Measurements from ENCODE around the gene ATXN1. TPM values are rescaled to one million over a fixed set of nuclear protein-coding genes. Genes with fewer than 3 reads are reported as not detected.
A peak's percentile ranks its signal among the peaks of the same experiment; 100 is the strongest.

ATXN1 gene
- total RNA-seq, 4 donors from 2014 or later: 24.9 to 48.0 (median 36.8) TPM

- 72 to 74% methylated on average over 11 of the region's 11 CpGs for WGBS, 2 donors
- no peak overlapping the region for H3K27ac ChIP-seq
Measured at GRCh38 chr6:16591396-16592222, 169.7 kb downstream of the ATXN1 start.

GRCh38 chr6:16585805-16586204 lies 175.5 kb downstream of the ATXN1 start:
- Histone ChIP-seq H3K27me3 (no peaks in the 10 kb centered on the region), H3K9me3 (no peaks in the 10 kb centered on the region), H3K36me3 (peaks cover 0 to 27% (median 0%) of the 10 kb centered on the region in 3 donors), H3K4me3 (no peak overlapping the region), H3K27ac (peak overlapping the region in 1 of 4 donors; percentile 34), H3K4me1 (no peaks in the 10 kb centered on the region)
- peak in 1 of 2 donors; percentile 39 for DNase-seq (ENCODE audit: low spot score in 2 of 2)
- no peak for TF ChIP-seq CTCF (IDR thresholded peaks at IDR 0.05)
- TF ChIP-seq EP300 (IDR thresholded peaks at IDR 0.05): peak in 1 of 2 donors; percentile 46
- TF ChIP-seq POLR2A (IDR thresholded peaks at IDR 0.05): no peak
- 71 to 83% methylated on average over 6 of the region's 6 CpGs for WGBS, 2 donors

More at GRCh38 chr6:16591396-16592222, 169.7 kb downstream of the ATXN1 start:
- DNase-seq (ENCODE audit: low spot score in 2 of 2): no peak
- Histone ChIP-seq H3K4me3 (no peak overlapping the region), H3K4me1 (no peaks in the 10 kb centered on the region), H3K36me3 (no peaks in the 10 kb centered on the region), H3K27me3 (no peaks in the 10 kb centered on the region), H3K9me3 (no peaks in the 10 kb centered on the region)
- TF ChIP-seq CTCF (IDR thresholded peaks at IDR 0.05) (no peak), EP300 (IDR thresholded peaks at IDR 0.05) (no peak), POLR2A (IDR thresholded peaks at IDR 0.05) (no peak)

GRCh38 chr6:16583144-16583762 lies 178.0 kb downstream of the ATXN1 start:
- no peaks in the 10 kb centered on the region for H3K4me1 ChIP-seq
- H3K4me3 ChIP-seq: peak overlapping the region in 3 of 4 donors; percentile 7 to 16 (median 9)

GRCh38 chr6:16582446-16583143 lies 178.7 kb downstream of the ATXN1 start:
- Histone ChIP-seq H3K4me3 (no peak overlapping the region), H3K4me1 (no peaks in the 10 kb centered on the region), H3K9me3 (no peaks in the 10 kb centered on the region), H3K27me3 (no peaks in the 10 kb centered on the region), H3K27ac (peak overlapping the region in 1 of 4 donors; percentile 59), H3K36me3 (peaks cover 0 to 27% (median 0%) of the 10 kb centered on the region in 3 donors)
- 87 to 92% methylated on average over 3 of the region's 3 CpGs for WGBS, 2 donors
- no peak for DNase-seq (ENCODE audit: low spot score in 2 of 2)
- TF ChIP-seq POLR2A (IDR thresholded peaks at IDR 0.05) (no peak), CTCF (IDR thresholded peaks at IDR 0.05) (no peak), EP300 (IDR thresholded peaks at IDR 0.05) (no peak)

More at GRCh38 chr6:16583144-16583762, 178.0 kb downstream of the ATXN1 start:
- no peaks in the 10 kb centered on the region for H3K27me3 ChIP-seq
- H3K9me3 ChIP-seq: no peaks in the 10 kb centered on the region
- WGBS, 2 donors: 80 to 87% methylated on average over 12 of the region's 12 CpGs
- TF ChIP-seq POLR2A (IDR thresholded peaks at IDR 0.05): no peak
- TF ChIP-seq EP300 (IDR thresholded peaks at IDR 0.05): no peak
- no peak for TF ChIP-seq CTCF (IDR thresholded peaks at IDR 0.05)
- peak overlapping the region in 1 of 4 donors; percentile 59 for H3K27ac ChIP-seq
- peaks cover 0 to 27% (median 0%) of the 10 kb centered on the region in 3 donors for H3K36me3 ChIP-seq
- DNase-seq (ENCODE audit: low spot score in 2 of 2): no peak
